ENCODE measurements around the gene PMFBP1.

Gene PMFBP1

DNA sequence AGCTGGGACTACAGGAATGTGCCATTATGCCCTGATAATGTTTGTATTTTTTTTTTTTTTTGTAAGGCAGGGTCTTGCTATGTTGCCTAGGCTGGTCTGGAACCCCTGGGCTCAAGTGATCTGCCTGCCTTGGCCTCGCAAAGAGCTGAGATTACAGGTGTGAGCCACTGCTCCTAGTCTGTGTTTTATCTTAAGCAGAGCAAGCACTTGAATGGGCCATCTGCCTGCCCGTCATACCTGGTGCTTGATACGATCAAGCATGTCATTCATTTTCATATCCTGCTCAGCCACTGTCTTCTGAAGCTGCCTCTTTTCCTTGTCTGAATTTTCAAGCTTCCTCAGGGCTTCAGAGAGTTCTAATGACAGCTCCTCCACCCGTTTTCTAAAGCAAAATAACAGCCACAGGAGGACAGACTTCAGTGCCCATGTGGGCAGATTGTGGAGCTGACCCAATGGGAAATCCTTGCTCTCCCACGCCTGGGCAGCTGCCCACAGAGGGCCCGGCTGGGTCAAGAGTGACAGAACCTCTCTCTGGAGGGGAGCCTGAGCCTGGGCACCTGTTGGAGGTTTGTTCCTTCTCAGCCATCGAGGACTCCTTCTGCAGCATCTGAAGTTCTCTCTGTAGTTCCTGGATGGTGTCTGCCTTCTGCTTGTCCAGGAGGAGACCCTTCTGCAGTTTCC lies 41.8 kb downstream of the PMFBP1 start:
- no peak for DNase-seq

DNA sequence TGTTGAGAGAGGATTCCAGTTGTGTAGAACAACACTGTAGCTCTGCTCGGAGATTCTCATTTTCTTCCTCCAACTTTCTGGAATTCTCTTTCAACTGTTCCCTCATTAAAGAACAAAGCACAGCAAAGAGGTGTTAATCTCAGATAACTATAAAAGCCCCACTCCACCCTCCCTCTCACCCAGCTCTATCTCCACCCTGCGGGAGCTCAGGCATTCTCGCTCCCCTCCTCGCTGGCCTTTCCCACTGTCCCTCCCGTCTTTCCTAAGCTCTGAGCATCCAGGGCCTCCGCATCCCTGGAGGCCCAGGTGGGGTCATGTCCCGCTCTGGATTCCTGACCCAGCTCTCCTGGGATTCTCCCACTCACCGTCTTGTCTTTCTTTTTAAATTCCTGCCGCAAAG lies 43.3 kb downstream of the PMFBP1 start:
- DNase-seq = no peak

DNA sequence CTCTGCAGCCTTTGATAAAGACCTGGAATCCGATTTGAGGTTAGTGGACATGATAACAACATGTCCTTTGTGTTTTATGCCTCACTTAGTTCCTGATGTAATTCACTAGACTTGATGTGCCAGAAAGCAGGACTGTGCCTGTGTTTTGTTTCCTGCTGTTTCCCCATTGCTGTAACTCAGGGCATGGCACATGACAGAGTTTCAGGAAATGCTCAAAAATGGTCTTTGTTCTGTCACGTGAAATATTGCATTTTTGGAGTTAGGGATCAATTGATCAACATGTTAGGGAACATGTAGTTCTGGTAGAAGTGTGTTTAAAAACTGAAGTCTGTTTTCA lies 45.6 kb downstream of the PMFBP1 start:
- DNase-seq = no peak

DNA sequence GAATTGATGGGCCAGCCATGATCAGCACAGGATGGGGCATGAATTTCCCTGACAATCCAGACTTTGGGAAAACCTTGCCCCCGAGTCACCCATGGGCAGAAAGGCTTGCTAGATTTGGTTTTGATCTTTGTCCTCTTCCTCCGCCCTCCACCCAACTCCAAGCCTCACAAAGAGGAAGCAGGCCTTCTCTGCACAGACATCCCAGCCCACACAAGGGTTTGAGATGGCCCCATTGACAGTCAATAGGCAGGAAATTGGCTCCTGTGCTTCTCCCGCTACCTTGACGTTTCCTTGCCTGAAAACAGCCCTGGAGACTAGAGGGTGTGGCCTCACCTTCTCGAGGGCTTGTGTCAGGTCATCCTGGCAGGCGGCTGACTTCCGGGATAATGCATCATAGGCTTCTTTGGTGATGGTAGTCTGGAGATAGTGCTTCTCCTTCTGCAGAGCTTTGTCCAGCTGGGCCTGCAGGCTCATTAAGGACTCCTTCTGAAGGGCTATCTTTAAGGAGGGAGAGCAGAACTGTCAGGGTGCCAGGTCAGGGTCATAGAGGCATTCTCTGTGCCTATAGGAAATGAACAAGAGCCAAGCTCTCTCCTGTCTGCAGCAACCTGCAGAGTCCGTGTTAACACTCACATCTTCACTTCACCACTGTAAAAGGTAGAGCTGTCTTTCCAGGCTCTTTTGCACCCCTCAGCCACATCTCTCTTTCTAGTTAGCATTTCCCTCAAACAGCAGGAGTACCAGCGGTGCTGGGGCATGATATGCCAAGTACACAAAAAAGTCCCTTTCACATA lies 46.1 kb downstream of the PMFBP1 start:
- no peak for DNase-seq

DNA sequence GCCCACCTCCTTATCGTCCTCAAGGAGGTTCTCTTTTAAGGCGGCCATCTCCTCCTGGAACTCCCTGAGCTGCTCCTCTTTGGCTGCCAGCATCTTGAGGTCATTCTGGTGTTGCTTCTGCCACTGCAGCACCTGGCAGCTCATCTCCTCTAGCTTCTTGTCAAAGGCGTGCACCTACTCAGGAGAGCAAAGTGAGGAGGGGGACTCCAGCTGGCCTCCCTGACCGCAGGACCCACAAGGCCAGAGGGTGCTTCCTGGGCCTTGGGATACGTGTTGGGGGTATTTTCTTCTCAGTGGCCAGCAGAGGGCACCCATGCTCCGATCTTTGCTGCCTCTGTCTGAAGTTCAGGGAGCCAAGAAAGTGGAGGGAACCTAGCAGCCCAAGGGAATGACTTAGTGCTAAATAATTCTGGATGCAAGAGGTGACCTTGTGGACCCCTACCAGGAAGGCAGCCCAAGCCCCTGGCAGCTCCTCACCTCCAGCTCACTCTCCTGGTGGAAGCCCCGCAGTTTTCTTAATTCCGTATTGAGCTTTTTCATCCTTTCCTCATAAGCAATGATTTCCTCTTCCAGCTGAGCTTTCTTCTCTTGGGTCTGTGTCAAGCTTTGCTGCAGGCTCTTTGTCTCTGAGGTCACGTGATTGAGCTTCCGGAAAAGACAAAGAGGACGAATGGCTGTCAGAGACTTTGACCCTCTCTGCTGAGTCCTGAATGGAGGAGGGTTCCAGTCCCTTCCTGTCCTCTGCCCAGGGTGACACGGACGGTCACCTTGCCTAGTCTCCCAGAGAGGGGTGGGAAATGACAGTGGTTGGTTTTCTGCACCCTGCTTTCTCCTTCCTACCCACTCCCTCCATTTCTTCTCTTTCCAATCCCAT lies 47.0 kb downstream of the PMFBP1 start:
- DNase-seq = peak; percentile 77

DNA sequence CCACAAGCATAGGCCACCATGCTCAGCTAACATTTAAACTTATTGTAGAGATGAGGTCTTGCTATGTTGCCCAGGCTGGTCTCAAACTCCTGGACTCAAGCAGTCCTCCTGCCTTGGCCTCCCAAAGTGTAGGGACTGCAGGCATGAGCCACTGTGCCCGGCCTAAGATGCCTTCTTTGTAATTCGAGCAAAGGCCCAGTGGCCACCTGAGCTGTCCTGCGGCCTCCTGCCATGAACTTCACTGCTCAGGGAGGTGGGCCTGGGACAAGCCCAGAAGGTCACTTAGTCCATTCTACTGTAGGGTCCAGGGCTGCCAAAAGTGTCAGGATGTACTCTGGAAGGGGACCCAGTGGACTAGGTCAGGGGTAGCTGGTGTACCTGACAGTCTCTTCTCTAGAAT lies 47.8 kb downstream of the PMFBP1 start:
- no peak for DNase-seq

DNA sequence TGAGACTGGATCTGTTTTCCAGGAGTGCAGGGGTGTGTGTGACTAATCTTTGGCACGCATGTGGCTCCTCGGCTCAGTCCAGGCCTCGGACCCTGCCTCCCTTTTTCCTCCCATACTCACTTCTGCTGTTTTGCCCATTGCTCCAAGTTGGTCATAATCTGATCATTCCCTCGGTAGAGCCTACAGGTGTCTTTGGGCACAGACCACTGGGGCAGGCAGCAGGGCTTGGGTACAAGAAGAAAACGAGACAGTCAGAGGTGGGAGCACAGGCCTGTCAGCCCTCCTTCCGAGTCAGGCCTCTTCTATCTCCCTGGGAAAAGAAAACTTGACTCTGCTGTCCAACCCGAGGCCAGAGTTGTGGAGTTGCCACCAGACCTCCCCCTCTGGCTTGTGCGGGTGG lies 48.5 kb downstream of the PMFBP1 start:
- no peak for DNase-seq

DNA sequence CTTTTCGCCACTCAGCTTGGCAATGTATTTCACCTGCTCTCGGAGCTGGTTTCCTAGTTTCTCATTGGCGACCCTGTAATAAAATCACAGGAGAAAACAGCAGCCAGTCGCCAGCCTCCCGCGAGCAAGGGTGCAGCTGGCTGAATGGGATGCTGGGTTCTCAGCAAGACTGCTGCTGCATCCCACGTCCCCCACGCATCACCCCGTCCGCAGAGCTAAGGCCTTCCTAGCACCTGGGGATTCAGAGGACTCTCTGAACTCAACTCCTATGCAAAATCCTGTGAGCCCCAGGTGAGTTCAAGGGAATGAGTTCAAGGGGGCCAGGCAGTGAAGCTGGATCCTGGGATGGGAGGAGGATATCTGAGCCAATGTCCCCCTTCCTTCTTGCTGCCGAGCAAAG lies 49.0 kb downstream of the PMFBP1 start:
- no peak for DNase-seq

DNA sequence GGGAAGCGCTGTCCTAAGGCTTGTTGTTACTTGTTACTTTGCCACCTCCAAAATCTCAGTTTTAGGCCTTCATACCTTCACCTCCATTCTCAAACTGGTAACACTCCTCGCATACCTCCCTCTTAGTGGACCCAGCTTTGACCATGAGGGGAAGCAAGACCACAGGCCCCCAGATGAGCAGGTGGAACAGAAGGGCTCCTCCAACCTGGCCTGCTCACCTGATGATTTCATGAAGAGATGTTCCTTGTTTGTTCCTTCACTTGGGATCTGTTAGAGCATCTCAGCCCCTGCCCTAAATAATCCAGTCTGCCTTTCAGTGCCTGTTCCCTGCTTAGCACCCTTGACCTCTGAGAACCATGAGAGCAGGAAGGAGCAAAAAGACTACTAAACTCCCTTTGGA lies 49.6 kb downstream of the PMFBP1 start:
- DNase-seq = no peak

DNA sequence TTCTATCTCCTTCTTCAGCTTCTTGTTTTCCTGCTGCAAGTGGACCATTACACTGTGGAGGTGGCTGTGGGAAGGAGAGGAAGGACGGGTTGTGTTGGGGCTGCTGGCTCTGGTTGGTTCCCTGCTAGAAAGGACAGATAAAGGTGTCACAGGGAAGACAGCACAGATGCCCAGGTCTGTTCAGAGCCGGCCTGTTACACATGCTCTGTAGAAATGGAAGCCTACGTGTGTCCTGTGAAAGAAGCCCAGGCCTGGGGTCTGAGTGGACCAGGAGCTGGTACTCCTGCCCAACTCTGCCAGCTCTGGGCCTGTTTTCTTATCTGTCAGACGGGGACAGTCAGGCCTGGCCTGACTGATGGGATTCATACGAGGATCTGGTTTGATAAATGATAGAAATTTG lies 51.9 kb downstream of the PMFBP1 start:
- DNase-seq = no peak

DNA sequence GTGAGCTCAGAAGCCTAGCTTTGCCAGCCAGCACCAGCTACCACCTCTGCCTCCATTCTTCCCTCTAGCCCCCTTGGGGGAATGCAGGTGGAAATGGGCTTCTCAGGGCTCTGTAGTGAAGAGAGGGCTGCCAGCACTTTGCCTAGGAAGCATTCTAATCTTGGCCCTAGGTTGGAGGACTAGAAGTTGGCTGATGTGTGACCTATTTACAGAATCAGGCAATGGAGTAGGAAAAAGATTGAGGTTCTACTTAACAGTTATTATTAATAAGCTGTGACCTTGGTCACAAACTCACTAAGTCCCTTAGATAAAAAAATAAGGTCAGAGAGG lies 58.4 kb downstream of the PMFBP1 start:
- no peak for DNase-seq

DNA sequence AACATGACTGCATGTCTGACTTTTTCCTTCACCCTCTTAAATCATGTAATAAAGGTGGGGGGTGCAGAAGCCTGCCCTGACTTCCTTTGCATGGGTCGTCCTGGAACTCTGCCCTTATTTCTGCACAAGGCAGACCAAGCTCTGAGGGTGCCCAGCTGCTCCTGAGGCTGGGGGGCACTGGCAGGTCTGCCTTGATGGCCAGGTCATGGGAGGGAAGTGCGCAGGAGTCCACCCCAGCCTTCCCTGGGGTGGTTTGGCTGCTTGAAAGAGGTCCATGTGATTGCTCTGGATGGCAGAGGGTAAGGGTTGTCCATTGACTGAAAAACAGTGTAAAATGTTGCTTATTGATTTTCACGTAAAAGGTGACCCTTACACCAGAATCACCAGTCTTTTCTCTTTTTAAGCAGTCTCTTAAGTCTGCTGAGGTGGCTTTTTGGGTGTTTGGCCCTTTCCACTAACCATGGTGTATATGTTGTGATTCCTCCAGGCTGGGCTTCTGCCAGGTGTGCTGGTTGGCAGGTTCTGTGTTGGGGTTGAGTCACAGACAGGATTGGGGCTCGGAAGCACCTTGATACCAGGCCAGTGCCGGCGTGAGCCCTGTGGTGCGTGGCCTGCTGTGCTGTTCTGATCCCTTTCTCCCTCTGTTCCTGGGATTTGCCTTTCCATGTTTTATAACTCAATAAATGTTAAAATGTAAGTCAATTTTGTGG lies 58.9 kb downstream of the PMFBP1 start:
- no peak for DNase-seq

DNA sequence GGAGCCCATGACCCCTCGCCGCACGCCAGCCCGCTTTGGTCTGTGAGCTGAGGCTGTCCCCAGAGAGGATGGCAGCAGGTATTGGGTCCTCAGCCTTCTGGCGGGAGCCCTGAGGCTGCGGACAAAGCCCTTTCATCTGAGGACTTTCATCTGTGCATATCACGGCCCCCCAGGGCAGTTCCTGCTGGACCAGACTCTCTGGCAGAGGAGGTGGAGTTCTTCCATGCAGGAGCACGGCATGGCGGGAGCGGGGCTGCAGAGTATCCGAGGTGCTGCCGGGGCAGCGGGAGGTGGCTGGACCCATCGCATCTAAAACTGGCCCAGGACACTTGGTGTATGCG lies 59.5 kb downstream of the PMFBP1 start:
- DNase-seq = no peak

DNA sequence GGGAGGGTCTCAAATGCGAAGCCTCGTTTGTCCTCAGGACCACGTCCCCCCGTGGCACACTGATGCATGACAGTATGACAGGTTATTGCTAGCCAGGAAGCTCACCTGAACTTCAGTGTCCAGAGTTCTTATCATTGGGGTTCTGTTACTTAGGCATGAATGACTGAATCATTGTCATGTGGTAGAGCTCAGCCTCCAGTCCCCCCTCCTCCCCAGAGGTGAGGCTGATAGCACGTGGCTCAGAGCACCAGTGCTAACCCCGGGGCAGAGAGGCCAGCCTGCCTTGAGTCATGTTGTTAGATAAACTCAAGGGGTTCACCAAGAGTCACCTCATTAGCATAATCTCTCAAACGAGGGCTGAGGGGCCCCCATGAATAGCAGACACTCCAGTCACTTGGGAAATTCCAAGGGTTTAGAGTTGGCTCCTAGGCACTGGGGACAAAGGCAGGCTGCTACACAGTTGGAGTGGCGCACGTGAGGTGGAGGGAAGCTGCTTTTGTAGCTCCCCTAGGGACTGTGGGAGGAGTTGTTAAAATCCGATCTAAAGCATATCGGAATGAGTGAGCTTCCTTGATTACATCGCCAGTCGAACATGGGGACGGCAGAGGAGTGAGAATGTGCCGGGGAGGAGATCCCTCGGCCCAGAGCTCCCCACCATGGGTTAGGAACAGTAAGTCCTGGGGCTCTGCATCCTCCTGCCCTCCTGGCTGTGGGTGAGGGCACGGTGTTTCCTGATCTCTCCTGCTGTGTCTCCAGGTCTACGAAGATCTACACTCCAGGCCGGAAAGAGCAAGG lies 60.1 kb downstream of the PMFBP1 start:
- no peak for DNase-seq

DNA sequence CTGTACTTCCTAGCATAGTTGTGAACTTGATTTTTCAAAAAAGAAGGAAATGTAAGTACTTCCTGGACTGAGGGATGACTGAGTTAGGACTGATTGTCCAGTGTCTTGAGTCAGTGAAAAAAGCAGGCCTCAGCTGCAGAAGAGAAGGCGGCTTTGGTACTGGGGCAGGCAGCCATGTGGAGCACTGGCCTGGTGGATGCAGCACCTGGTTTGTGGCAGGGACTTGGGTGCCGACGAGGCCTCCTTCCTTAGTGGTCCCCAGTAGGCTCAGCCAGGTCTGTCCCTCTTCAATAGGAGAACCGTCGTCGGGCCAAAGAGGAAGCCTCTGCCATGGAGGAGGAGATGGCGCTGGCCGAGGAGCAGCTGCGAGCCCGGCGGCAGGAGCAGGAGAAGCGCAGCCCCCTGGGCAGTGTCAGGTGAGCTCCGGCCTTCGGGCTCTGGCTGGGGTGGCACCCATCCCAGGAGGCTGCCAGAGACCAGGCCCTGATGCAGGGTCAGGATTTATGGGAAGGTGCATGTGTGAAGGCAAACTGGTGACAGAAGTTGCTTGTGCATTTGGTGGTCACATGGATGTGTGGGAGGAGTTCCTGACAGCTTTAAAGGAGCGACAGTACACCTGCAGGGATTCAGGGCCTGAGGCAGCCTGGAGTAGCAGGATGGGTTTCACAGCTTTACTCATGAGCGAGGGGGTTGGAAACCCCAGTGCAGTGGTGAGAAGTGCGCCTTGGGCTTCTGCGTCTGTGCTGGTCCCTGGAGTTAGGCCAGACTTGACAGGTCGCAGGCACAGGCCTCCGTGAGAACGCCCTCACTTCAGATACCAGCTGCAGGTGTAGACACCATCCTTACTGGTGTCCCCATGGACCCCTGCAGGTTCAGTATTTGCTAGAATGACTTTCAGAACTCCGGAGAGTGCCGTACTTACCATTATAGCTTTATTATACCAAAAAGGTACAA lies 61.0 kb downstream of the PMFBP1 start:
- no peak for DNase-seq

DNA sequence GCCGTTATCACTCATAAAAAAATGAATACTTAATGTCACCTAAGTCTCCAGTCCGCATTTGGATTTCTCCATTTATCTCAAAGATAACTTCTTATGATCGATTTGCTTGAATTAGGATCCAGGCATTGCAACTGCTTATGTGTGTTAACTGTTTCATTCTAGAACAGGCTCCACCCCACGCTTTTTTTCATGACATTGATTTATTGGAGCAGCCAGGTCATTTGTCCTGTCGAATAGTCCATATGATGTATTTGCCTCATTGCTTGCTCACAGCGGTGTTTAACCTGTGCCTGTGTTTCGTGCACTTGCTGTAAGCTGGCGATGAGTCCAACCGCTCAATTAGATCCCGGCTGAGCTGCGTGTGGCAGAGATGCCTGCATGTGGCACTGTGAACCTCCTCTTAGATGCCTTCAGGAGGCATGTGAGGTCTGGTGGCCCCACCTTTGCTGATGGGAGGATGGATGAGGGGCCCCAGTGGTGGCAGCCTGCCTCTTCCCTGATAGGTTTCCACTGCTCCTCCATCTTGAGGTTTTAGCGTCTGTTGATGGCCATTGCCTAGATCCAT lies 61.9 kb downstream of the PMFBP1 start:
- DNase-seq = no peak

DNA sequence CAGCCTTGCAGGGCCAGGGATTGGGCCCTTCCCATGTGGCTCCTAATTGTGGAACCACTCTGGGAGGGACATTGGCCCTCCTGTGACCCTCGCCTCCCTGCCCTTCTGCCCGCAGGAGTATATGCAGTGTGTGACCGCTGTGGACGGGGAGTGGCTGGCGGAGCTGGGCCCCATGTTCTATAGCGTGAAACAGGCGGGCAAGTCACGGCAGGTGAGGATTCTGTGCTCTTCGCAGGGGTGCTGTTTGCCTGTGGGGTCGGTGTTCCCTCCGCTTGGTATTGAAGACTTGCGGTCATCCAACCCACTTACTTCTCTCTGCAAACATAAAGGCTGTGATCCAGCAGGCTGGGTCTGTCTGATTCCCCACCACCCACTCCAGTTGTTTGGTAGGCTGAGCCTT lies 62.7 kb downstream of the PMFBP1 start:
- DNase-seq = no peak

DNA sequence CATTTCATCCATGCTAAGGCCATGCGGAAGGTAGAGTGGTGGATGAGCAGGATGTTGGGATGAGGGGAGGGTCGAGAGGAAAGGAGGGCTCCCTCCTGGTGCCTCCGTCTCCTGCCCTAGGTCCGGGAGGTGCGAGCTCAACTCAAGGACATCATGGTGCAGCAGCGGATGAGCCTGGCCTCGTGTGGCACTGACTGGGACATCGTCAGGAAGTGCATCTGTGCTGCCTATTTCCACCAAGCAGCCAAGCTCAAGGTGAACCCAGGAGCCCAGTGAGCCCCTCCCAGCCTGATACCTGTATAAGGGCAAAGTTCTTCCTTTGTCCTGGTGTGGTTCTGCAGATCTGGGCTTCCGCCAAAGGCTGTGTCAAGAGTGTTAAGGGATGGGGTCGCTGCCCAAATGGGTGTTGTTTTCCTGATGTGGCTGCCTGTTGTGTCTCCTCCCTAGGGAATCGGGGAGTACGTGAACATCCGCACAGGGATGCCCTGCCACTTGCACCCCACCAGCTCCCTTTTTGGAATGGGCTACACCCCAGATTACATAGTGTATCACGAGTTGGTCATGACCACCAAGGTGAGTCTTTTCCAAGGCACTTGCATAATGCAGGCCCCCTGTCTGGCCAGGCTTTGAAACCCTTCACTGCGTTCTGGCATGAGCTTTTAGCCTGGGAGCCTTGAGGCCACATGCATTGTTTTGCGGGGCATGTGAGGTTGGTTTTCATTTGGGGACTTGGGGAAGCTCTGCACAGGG lies 63.4 kb downstream of the PMFBP1 start:
- DNase-seq = no peak

DNA sequence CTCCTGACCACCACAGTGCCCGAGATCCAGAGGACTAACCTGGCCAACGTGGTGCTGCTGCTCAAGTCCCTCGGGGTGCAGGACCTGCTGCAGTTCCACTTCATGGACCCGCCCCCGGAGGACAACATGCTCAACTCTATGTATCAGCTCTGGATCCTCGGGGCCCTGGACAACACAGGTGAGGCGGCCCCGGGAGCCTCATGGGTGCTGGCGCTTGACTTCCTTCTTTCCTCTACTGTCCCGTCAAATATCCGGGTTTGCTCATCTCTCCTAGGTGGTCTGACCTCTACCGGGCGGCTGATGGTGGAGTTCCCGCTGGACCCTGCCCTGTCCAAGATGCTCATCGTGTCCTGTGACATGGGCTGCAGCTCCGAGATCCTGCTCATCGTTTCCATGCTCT lies 64.6 kb downstream of the PMFBP1 start:
- no peak for DNase-seq

DNA sequence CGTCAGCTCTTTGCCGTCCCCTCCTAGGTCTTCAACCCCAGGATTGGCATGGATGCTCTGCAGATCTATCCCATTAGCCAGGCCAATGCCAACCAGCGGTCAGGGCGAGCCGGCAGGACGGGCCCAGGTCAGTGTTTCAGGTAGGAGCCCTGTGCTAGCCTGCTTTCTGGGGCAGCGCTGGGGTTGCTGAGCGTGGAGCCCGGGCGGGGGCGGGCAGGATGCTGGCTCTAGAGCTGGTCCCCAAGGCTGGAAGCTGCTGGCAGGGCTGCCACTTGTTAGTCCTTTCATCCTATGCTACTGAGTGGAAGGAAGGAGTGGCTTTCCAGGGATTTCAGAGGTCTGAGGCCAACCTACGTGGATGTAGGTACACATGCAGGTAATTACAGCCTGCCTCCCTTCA lies 66.0 kb downstream of the PMFBP1 start:
- DNase-seq = no peak
